Endodermal cell (in vitro differentiated cells): ENCODE results near the gene SPAG17. TPM values are rescaled to one million over a fixed set of nuclear protein-coding genes. Genes with fewer than 3 reads are reported as not detected.

ENCODE experiments used
- DNase-seq: peaks from one replicate; pipeline ENCODE4 v3.0.0-alpha.2; 2017
- H3K27ac ChIP-seq: 2 replicates; pipeline ENCODE4 v1.5.1; 2013; ENCODE audit warnings: mild to moderate bottlenecking, low read depth, low read length, moderate library complexity
- H3K27me3 ChIP-seq: 2 replicates; pipeline ENCODE4 v1.6.1; 2013; ENCODE audit warnings: mild to moderate bottlenecking, low read length, moderate library complexity; ENCODE audit not compliant: insufficient read depth, control insufficient read depth, poor library complexity, severe bottlenecking
- H3K36me3 ChIP-seq: 2 replicates; pipeline ENCODE4 v1.7.0; 2013; ENCODE audit warnings: mild to moderate bottlenecking, low read length, moderate library complexity; ENCODE audit not compliant: control insufficient read depth, insufficient read depth
- H3K4me1 ChIP-seq: one replicate; pipeline ENCODE4 v1.7.0; 2013; ENCODE audit warnings: low read length; ENCODE audit not compliant: control insufficient read depth, insufficient read depth
- H3K4me3 ChIP-seq: 2 replicates; pipeline ENCODE4 v1.5.1; 2013; ENCODE audit warnings: mild to moderate bottlenecking, low read length, moderate library complexity
- H3K9ac ChIP-seq: 2 replicates; pipeline ENCODE4 v1.6.1; 2013; ENCODE audit warnings: mild to moderate bottlenecking, low read length, moderate library complexity; ENCODE audit not compliant: poor library complexity, severe bottlenecking; ENCODE audit errors: extremely low read depth
- H3K9me3 ChIP-seq: 2 replicates; pipeline ENCODE4 v1.6.1; 2013; ENCODE audit warnings: mild to moderate bottlenecking, low read length, moderate library complexity; ENCODE audit not compliant: control insufficient read depth
- H3K27ac Mint-ChIP-seq: 2 replicates; pipeline ENCODE4 v1.8.0; 2020; ENCODE audit warnings: mixed read lengths
- H3K27me3 Mint-ChIP-seq: 2 replicates; pipeline ENCODE4 v1.8.0; 2021; ENCODE audit warnings: mild to moderate bottlenecking, mixed read lengths; ENCODE audit not compliant: insufficient read depth
- H3K36me3 Mint-ChIP-seq: 2 replicates; pipeline ENCODE4 v1.8.0; 2020; ENCODE audit warnings: low read depth, mixed read lengths
- H3K4me1 Mint-ChIP-seq: 2 replicates; pipeline ENCODE4 v1.8.0; 2020; ENCODE audit warnings: mixed read lengths
- H3K4me3 Mint-ChIP-seq: 2 replicates; pipeline ENCODE4 v1.8.0; 2020; ENCODE audit warnings: mild to moderate bottlenecking, moderate library complexity, mixed read lengths
- H3K9me3 Mint-ChIP-seq: 2 replicates; pipeline ENCODE4 v1.8.0; 2020; ENCODE audit warnings: mild to moderate bottlenecking, mixed read lengths
- WGBS, 2 experiments: methylation state at CpG; one replicate each; pipeline versions ENCODE4 v1.1.5 to v1.1.7; 2013; ENCODE audit warnings: missing lambda C conversion rate in 2 of 2, mixed read lengths in 1 of 2; ENCODE audit not compliant: insufficient coverage in 1 of 2, insufficient read length in 1 of 2; 5-methylcytosine and 5-hydroxymethylcytosine counted together
- total RNA-seq, 2 donors: library from RNA; stranded (reverse); fragmentation: NEBNext Ultra II Directional in 1 of 2; extraction: Animal tissue kit (Norgen Biotek cat#: 25700) in 1 of 2; gene quantifications; 2 replicates in 1 of 2; 3 replicates in 1 of 2; pipeline ENCODE4 v1.2.1, GENCODE V29; 2021
- TF ChIP-seq, protein P1 (sequence below): fragments of 200-600 bp; sonication (generic); conservative IDR thresholded peaks from 2 replicates; pipeline ENCODE4 v1.5.0; 2021; ENCODE audit warnings: antibody characterized with exemption, mild to moderate bottlenecking

The SPAG17 gene
- total RNA-seq, 2 donors from 2014 or later, result 5.0 to 6.3 TPM

DNA sequence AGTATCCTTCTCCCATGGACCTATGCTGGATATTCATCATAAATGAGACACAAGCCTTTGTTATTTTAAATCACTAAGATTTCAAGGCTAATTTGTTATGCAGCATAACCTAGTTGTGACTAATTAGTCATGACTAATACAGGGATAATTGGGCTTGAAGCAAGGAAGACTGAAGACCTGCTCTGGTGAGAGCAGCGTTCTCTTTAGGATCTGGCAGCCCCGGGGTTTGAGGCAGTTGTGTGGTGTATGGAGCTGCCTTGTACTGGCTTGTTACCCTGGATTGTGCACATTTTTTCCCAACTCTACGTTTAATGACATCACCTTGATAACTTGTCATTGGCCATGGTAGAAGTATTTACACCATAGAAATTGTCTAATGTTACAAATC lies 25.7 kb upstream of the SPAG17 start:
- WGBS, 2 experiments, result 80 to 87% methylated on average over 1 to 3 of the region's 3 CpGs
- no peaks in the 10 kb centered on the region for H3K4me1 ChIP-seq
- H3K4me1 Mint-ChIP-seq, result no peaks in the 10 kb centered on the region

DNA sequence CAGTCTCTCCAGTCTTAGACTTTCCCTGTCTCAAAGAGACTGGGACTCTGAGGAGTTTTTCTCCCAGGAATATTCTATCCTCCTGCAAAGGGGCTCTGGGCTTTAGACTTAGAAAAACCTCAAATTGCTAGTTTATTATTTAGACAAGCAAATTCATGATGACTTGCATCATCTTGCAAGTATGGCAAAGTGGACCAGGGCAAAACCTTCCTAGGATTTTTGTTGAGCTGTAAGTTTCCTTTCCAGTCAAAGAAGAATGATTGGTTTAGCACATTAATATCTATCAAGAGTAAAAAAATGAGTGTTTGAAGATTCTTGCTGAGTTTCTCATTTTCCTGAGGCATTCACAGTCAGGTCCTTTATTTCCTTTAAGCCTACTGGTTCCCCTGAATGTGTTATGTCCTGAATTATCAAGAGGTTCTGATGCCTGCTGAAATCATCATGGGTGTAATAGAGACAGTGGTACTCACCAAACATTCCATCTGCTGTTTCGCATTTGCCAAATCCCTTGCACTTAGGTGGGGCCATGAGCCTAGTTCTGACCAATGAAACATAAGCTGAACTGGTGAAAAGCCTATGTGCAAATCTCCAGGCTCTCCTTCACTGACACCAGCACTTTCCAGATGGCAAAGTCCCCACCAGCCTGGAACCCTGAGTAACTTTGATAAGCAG lies 25.2 kb upstream of the SPAG17 start:
- H3K27ac Mint-ChIP-seq, result no peak overlapping the region
- WGBS, 2 experiments, result 88 to 100% methylated on average over 1 of the region's 1 CpG
- H3K36me3 Mint-ChIP-seq, result no peaks in the 10 kb centered on the region
- no peak overlapping the region for H3K27ac ChIP-seq
- no peaks in the 10 kb centered on the region for H3K4me1 ChIP-seq
- H3K4me1 Mint-ChIP-seq, result no peaks in the 10 kb centered on the region
- H3K27me3 ChIP-seq, result no peaks in the 10 kb centered on the region
- no peak overlapping the region for H3K4me3 ChIP-seq
- no peak for DNase-seq
- no peaks in the 10 kb centered on the region for H3K27me3 Mint-ChIP-seq
- no peaks in the 10 kb centered on the region for H3K36me3 ChIP-seq
- H3K9me3 Mint-ChIP-seq, result no peaks in the 10 kb centered on the region
- TF ChIP-seq, protein P1, sequence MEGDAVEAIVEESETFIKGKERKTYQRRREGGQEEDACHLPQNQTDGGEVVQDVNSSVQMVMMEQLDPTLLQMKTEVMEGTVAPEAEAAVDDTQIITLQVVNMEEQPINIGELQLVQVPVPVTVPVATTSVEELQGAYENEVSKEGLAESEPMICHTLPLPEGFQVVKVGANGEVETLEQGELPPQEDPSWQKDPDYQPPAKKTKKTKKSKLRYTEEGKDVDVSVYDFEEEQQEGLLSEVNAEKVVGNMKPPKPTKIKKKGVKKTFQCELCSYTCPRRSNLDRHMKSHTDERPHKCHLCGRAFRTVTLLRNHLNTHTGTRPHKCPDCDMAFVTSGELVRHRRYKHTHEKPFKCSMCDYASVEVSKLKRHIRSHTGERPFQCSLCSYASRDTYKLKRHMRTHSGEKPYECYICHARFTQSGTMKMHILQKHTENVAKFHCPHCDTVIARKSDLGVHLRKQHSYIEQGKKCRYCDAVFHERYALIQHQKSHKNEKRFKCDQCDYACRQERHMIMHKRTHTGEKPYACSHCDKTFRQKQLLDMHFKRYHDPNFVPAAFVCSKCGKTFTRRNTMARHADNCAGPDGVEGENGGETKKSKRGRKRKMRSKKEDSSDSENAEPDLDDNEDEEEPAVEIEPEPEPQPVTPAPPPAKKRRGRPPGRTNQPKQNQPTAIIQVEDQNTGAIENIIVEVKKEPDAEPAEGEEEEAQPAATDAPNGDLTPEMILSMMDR, result no peak
- no peak overlapping the region for H3K9ac ChIP-seq
- H3K4me3 Mint-ChIP-seq, result no peak overlapping the region
- H3K9me3 ChIP-seq, result no peaks in the 10 kb centered on the region

More for the DNA sequence above, 25.7 kb upstream of the SPAG17 start:
- no peak overlapping the region for H3K27ac Mint-ChIP-seq
- H3K4me3 ChIP-seq, result no peak overlapping the region
- TF ChIP-seq, protein P1, result no peak
- no peaks in the 10 kb centered on the region for H3K9me3 Mint-ChIP-seq
- no peaks in the 10 kb centered on the region for H3K27me3 ChIP-seq
- H3K27ac ChIP-seq, result no peak overlapping the region
- no peak for DNase-seq
- no peak overlapping the region for H3K4me3 Mint-ChIP-seq
- H3K9ac ChIP-seq, result no peak overlapping the region
- no peaks in the 10 kb centered on the region for H3K36me3 ChIP-seq
- no peaks in the 10 kb centered on the region for H3K36me3 Mint-ChIP-seq
- H3K27me3 Mint-ChIP-seq, result no peaks in the 10 kb centered on the region
- no peaks in the 10 kb centered on the region for H3K9me3 ChIP-seq

DNA sequence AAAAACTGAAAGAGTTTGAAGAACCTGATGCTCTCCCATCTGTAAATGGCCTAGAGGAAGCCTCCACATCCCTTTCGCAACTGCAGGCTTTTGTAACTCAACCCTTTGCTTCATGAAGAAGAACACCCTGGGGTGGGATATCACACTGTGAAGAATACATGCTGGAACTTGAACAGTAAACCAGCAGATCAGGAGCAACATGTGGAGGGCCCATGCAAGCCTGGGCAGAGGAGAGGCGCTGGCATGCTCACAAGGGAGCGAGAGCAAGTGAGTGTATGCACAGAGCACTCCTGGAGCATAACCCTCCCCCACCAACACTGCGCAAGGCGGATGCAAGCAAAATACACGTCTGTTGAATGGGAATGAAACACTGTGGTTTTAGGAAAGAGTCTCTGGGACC lies 24.6 kb upstream of the SPAG17 start:
- Histone ChIP-seq H3K27me3 (no peaks in the 10 kb centered on the region), H3K27ac (no peak overlapping the region), H3K4me3 (no peak overlapping the region), H3K9ac (no peak overlapping the region), H3K9me3 (no peaks in the 10 kb centered on the region), H3K36me3 (no peaks in the 10 kb centered on the region), H3K4me1 (no peaks in the 10 kb centered on the region)
- TF ChIP-seq, protein P1, result no peak
- H3K27ac Mint-ChIP-seq, result no peak overlapping the region
- no peaks in the 10 kb centered on the region for H3K36me3 Mint-ChIP-seq
- DNase-seq, result no peak
- H3K4me3 Mint-ChIP-seq, result no peak overlapping the region
- 50 to 75% methylated on average over 2 to 6 of the region's 6 CpGs for WGBS, 2 experiments
- no peaks in the 10 kb centered on the region for H3K9me3 Mint-ChIP-seq
- H3K4me1 Mint-ChIP-seq, result no peaks in the 10 kb centered on the region
- H3K27me3 Mint-ChIP-seq, result no peaks in the 10 kb centered on the region
